Stimulated activated CD8-positive, alpha-beta memory T cell treated with anti-CD3 and anti-CD28 coated beads, Interleukin-4, amount 100 ng/mL, for 48 hours (primary cell): Measurements from ENCODE around the gene SLC9A5.

Experiments
- DNase-seq: peaks from one replicate; pipeline ENCODE4 v3.0.0-alpha.2; 2020

Gene SLC9A5

GRCh38 chr16:67248401-67249177 is at the start of gene SLC9A5:
Gene SLC9A5, plus strand, starts transcription at chr16:67248979. Its CDS starts 36 bp downstream, at chr16:67249015.
- peak; percentile 56 for DNase-seq

- no peak for DNase-seq
Observed at GRCh38 chr16:67199011-67199807, 49.6 kb upstream of the SLC9A5 start, which contains the start of gene ELMO3. Gene ELMO3, plus strand, starts transcription at chr16:67199131. Its CDS starts 196 bp downstream, at chr16:67199327.

- DNase-seq, result no peak
Observed at GRCh38 chr16:67199808-67200198, 49.0 kb upstream of the SLC9A5 start.

- DNase-seq, result no peak
Observed at GRCh38 chr16:67200491-67200890, 48.3 kb upstream of the SLC9A5 start.

- DNase-seq, result no peak
Observed at GRCh38 chr16:67201411-67202345, 47.1 kb upstream of the SLC9A5 start.

- no peak for DNase-seq
Observed at GRCh38 chr16:67202426-67202825, 46.4 kb upstream of the SLC9A5 start.

- no peak for DNase-seq
Observed at GRCh38 chr16:67202956-67203493, 45.8 kb upstream of the SLC9A5 start.

- DNase-seq, result no peak
Observed at GRCh38 chr16:67204076-67204475, 44.7 kb upstream of the SLC9A5 start.

GRCh38 chr16:67206129-67206837 is 42.5 kb upstream of the SLC9A5 start:
- no peak for DNase-seq

GRCh38 chr16:67206838-67207248 is 41.9 kb upstream of the SLC9A5 start:
- no peak for DNase-seq

GRCh38 chr16:67207249-67208091 is 41.3 kb upstream of the SLC9A5 start:
- no peak for DNase-seq

- DNase-seq, result no peak
Observed at GRCh38 chr16:67208154-67208896, 40.5 kb upstream of the SLC9A5 start.

GRCh38 chr16:67209565-67209964 is 39.2 kb upstream of the SLC9A5 start:
- no peak for DNase-seq

GRCh38 chr16:67210069-67210937 is 38.5 kb upstream of the SLC9A5 start:
- no peak for DNase-seq

- no peak for DNase-seq
Observed at GRCh38 chr16:67211674-67212073, 37.1 kb upstream of the SLC9A5 start.

GRCh38 chr16:67212766-67213165 is 36.0 kb upstream of the SLC9A5 start:
- no peak for DNase-seq

GRCh38 chr16:67213197-67214019 is 35.4 kb upstream of the SLC9A5 start:
- no peak for DNase-seq

- no peak for DNase-seq
Observed at GRCh38 chr16:67215706-67216105, 33.1 kb upstream of the SLC9A5 start.
